ENCODE data around the gene DLX4.

DNA sequence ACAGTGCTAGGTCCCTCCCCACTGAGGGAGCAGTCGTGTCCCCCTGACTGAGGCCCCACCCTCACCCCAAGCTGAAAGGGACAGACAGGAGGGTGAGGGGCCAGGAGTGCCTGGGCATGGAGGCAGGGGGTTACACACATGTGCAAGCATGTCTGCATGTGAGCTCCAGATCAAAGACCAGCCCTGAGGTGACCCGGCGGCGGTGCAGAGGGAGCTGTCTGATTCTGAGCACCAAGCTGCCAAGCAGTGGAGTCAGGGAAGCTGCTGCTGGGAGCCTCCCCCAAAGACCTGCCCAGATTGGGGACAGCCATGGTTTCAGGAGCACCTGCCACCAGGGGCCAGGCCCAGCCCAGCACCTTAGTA, 20.5 kb downstream of the DLX4 start:
- TF ChIP-seq, protein P1, sequence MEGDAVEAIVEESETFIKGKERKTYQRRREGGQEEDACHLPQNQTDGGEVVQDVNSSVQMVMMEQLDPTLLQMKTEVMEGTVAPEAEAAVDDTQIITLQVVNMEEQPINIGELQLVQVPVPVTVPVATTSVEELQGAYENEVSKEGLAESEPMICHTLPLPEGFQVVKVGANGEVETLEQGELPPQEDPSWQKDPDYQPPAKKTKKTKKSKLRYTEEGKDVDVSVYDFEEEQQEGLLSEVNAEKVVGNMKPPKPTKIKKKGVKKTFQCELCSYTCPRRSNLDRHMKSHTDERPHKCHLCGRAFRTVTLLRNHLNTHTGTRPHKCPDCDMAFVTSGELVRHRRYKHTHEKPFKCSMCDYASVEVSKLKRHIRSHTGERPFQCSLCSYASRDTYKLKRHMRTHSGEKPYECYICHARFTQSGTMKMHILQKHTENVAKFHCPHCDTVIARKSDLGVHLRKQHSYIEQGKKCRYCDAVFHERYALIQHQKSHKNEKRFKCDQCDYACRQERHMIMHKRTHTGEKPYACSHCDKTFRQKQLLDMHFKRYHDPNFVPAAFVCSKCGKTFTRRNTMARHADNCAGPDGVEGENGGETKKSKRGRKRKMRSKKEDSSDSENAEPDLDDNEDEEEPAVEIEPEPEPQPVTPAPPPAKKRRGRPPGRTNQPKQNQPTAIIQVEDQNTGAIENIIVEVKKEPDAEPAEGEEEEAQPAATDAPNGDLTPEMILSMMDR (IDR thresholded peaks at IDR 0.05) = no peak
- TF ChIP-seq POLR2A (IDR thresholded peaks at IDR 0.05) (no peak), POLR2AphosphoS5 (IDR thresholded peaks at IDR 0.05; ENCODE audit: insufficient read depth in 1 of 2, low read depth in 1 of 2) (no peak)

Measured in vagina (tissue), 2 donors.